SJCRH30 (cell line): Measurements from ENCODE around the gene TCF25. TPM values are rescaled to one million over a fixed set of nuclear protein-coding genes. Genes with fewer than 3 reads are reported as not detected.

ENCODE experiments used
- DNase-seq, 2 experiments: peaks; one replicate each; pipeline ENCODE4 v3.0.0-alpha.2; 2015 to 2020
- H3K27ac ChIP-seq: fragments of 250-450 bp; sonication (Bioruptor Pico); 2 replicates; pipeline ENCODE4 v1.5.1; 2020; ENCODE audit warnings: mild to moderate bottlenecking, moderate library complexity
- H3K27me3 ChIP-seq: fragments of 250-450 bp; sonication (Bioruptor Pico); 2 replicates; pipeline ENCODE4 v1.5.1; 2020; ENCODE audit warnings: mild to moderate bottlenecking, moderate library complexity
- H3K36me3 ChIP-seq: fragments of 250-450 bp; sonication (Bioruptor Pico); 2 replicates; pipeline ENCODE4 v1.5.1; 2020; ENCODE audit warnings: mild to moderate bottlenecking, moderate library complexity
- H3K4me1 ChIP-seq: fragments of 250-450 bp; sonication (Bioruptor Pico); 2 replicates; pipeline ENCODE4 v1.5.1; 2020; ENCODE audit warnings: mild to moderate bottlenecking, moderate library complexity
- H3K4me3 ChIP-seq: fragments of 250-450 bp; sonication (Bioruptor Pico); 2 replicates; pipeline ENCODE4 v1.5.1; 2020; ENCODE audit warnings: mild to moderate bottlenecking, moderate library complexity
- H3K9me3 ChIP-seq: fragments of 250-450 bp; sonication (Bioruptor Pico); replicated peaks from 2 replicates; pipeline ENCODE4 v1.5.1; 2020; ENCODE audit warnings: mild to moderate bottlenecking, moderate library complexity
- total RNA-seq: library from RNA; depleted of rRNA; stranded (reverse); fragments of >200 nt; shearing (Covaris generic); gene quantifications from 2 replicates; pipeline ENCODE4 v1.2.3, GENCODE V29; 2014

The TCF25 gene
- total RNA-seq, 1 experiment from 2014 or later = 65.9 TPM

- no peak overlapping the region for H3K27ac ChIP-seq
- H3K36me3 ChIP-seq = no peaks in the 10 kb centered on the region
- H3K4me3 ChIP-seq = no peak overlapping the region
- no peaks in the 10 kb centered on the region for H3K27me3 ChIP-seq
- DNase-seq = no peak
- H3K4me1 ChIP-seq = no peaks in the 10 kb centered on the region; the same call in 1 of the 2 replicates
- H3K9me3 ChIP-seq = no peaks in the 10 kb centered on the region
Observed at GRCh38 chr16:89938175-89938885, 64.9 kb downstream of the TCF25 start.

GRCh38 chr16:89944773-89945172 is 71.4 kb downstream of the TCF25 start:
- Histone ChIP-seq H3K4me3 (no peak overlapping the region), H3K9me3 (no peaks in the 10 kb centered on the region), H3K36me3 (no peaks in the 10 kb centered on the region), H3K4me1 (no peaks in the 10 kb centered on the region; the same call in 1 of the 2 replicates), H3K27me3 (peaks cover 4% of the 10 kb centered on the region), H3K27ac (no peak overlapping the region)
- no peak for DNase-seq

- H3K4me1 ChIP-seq = no peaks in the 10 kb centered on the region; the same call in 1 of the 2 replicates
- no peaks in the 10 kb centered on the region for H3K9me3 ChIP-seq
Observed at GRCh38 chr16:89945654-89946053, 72.3 kb downstream of the TCF25 start.

GRCh38 chr16:89946515-89946914 is 73.1 kb downstream of the TCF25 start:
- peaks cover 4% of the 10 kb centered on the region for H3K27me3 ChIP-seq
- H3K4me1 ChIP-seq = no peaks in the 10 kb centered on the region; the same call in 1 of the 2 replicates
- H3K4me3 ChIP-seq = no peak overlapping the region
- H3K36me3 ChIP-seq = no peaks in the 10 kb centered on the region
- H3K27ac ChIP-seq = no peak overlapping the region
- H3K9me3 ChIP-seq = no peaks in the 10 kb centered on the region
- no peak for DNase-seq

More at GRCh38 chr16:89945654-89946053, 72.3 kb downstream of the TCF25 start:
- H3K27me3 ChIP-seq = peaks cover 4% of the 10 kb centered on the region
- H3K36me3 ChIP-seq = no peaks in the 10 kb centered on the region
- DNase-seq = no peak
- no peak overlapping the region for H3K4me3 ChIP-seq
- no peak overlapping the region for H3K27ac ChIP-seq

GRCh38 chr16:89949121-89949742 is 75.8 kb downstream of the TCF25 start:
- no peak for DNase-seq
- H3K4me1 ChIP-seq = peaks cover 4% of the 10 kb centered on the region; the same call in 1 of the 2 replicates
- H3K9me3 ChIP-seq = no peaks in the 10 kb centered on the region
- peak overlapping the region; percentile 60 for H3K4me3 ChIP-seq
- H3K36me3 ChIP-seq = no peaks in the 10 kb centered on the region
- peaks cover 4% of the 10 kb centered on the region for H3K27me3 ChIP-seq
- no peak overlapping the region for H3K27ac ChIP-seq

GRCh38 chr16:89949756-89950155 is 76.4 kb downstream of the TCF25 start:
- H3K27me3 ChIP-seq = peaks cover 4% of the 10 kb centered on the region
- no peak for DNase-seq
- H3K27ac ChIP-seq = no peak overlapping the region
- no peaks in the 10 kb centered on the region for H3K9me3 ChIP-seq
- H3K4me1 ChIP-seq = peaks cover 9% of the 10 kb centered on the region; the same call in 1 of the 2 replicates
- H3K36me3 ChIP-seq = no peaks in the 10 kb centered on the region
- no peak overlapping the region for H3K4me3 ChIP-seq

GRCh38 chr16:89951509-89951908 is 78.1 kb downstream of the TCF25 start:
- Histone ChIP-seq H3K36me3 (no peaks in the 10 kb centered on the region), H3K4me3 (no peak overlapping the region), H3K27ac (no peak overlapping the region), H3K4me1 (peaks cover 16% of the 10 kb centered on the region; the same call in 1 of the 2 replicates), H3K27me3 (peaks cover 4% of the 10 kb centered on the region), H3K9me3 (no peaks in the 10 kb centered on the region)
- DNase-seq = no peak

GRCh38 chr16:89952049-89952448 is 78.7 kb downstream of the TCF25 start:
- H3K4me3 ChIP-seq = no peak overlapping the region
- peaks cover 4% of the 10 kb centered on the region for H3K27me3 ChIP-seq
- H3K9me3 ChIP-seq = no peaks in the 10 kb centered on the region
- H3K36me3 ChIP-seq = no peaks in the 10 kb centered on the region
- H3K27ac ChIP-seq = no peak overlapping the region
- H3K4me1 ChIP-seq = peaks cover 16% of the 10 kb centered on the region; the same call in 1 of the 2 replicates
- no peak for DNase-seq

- H3K27ac ChIP-seq = no peak overlapping the region
- no peak for DNase-seq
- no peaks in the 10 kb centered on the region for H3K9me3 ChIP-seq
- H3K4me1 ChIP-seq = peaks cover 16% of the 10 kb centered on the region; the same call in 1 of the 2 replicates
- no peak overlapping the region for H3K4me3 ChIP-seq
- H3K27me3 ChIP-seq = peaks cover 3% of the 10 kb centered on the region
- 0 out of 2 replicates have a peak, but pooled peaks cover 1% of the 10 kb centered on the region for H3K36me3 ChIP-seq
Observed at GRCh38 chr16:89952551-89952950, 79.2 kb downstream of the TCF25 start.

GRCh38 chr16:89953671-89954406 is 80.4 kb downstream of the TCF25 start:
- Histone ChIP-seq H3K9me3 (no peaks in the 10 kb centered on the region), H3K4me3 (no peak overlapping the region), H3K36me3 (0 out of 2 replicates have a peak, but pooled peaks cover 5% of the 10 kb centered on the region), H3K4me1 (peaks cover 16% of the 10 kb centered on the region; the same call in 1 of the 2 replicates), H3K27me3 (no peaks in the 10 kb centered on the region), H3K27ac (peak overlapping the region; percentile 62)
- DNase-seq = no peak

GRCh38 chr16:89954462-89954861 is 81.1 kb downstream of the TCF25 start:
- Histone ChIP-seq H3K27me3 (no peaks in the 10 kb centered on the region), H3K27ac (peak overlapping the region; percentile 62), H3K36me3 (0 out of 2 replicates have a peak, but pooled peaks cover 5% of the 10 kb centered on the region), H3K9me3 (no peaks in the 10 kb centered on the region), H3K4me1 (peaks cover 16% of the 10 kb centered on the region; the same call in 1 of the 2 replicates), H3K4me3 (no peak overlapping the region)
- DNase-seq = peak; percentile 38 to 39

GRCh38 chr16:89955001-89955685 is 81.8 kb downstream of the TCF25 start:
- Histone ChIP-seq H3K4me3 (no peak overlapping the region), H3K4me1 (peaks cover 16% of the 10 kb centered on the region; the same call in 1 of the 2 replicates), H3K27me3 (no peaks in the 10 kb centered on the region), H3K27ac (peak overlapping the region; percentile 62), H3K9me3 (no peaks in the 10 kb centered on the region), H3K36me3 (0 out of 2 replicates have a peak, but pooled peaks cover 5% of the 10 kb centered on the region)
- DNase-seq = peak; percentile 73 to 75

GRCh38 chr16:89956505-89957215 is 83.3 kb downstream of the TCF25 start:
- peaks cover 16% of the 10 kb centered on the region; the same call in 1 of the 2 replicates for H3K4me1 ChIP-seq

More at GRCh38 chr16:89956505-89957215, 83.3 kb downstream of the TCF25 start:
- no peaks in the 10 kb centered on the region for H3K9me3 ChIP-seq
- H3K27ac ChIP-seq = no peak overlapping the region
- 0 out of 2 replicates have a peak, but pooled peaks cover 5% of the 10 kb centered on the region for H3K36me3 ChIP-seq
- no peak for DNase-seq
- H3K4me3 ChIP-seq = no peak overlapping the region
- no peaks in the 10 kb centered on the region for H3K27me3 ChIP-seq
